NCI-H524 (cell line): ENCODE measurements around the gene ATP6AP1.
A peak's percentile ranks its signal among the peaks of the same experiment; 100 is the strongest.
"Not testable (repeated sequence)": the region's sequence is repeated elsewhere in the genome, so short reads cannot be mapped to it uniquely, and the experiment has no call there.

ENCODE experiments used
- DNase-seq, 2 experiments: peaks; one replicate each; lab custom pipeline; 2025; lab: John Stamatoyannopoulos, UW

The ATP6AP1 gene, protein sequence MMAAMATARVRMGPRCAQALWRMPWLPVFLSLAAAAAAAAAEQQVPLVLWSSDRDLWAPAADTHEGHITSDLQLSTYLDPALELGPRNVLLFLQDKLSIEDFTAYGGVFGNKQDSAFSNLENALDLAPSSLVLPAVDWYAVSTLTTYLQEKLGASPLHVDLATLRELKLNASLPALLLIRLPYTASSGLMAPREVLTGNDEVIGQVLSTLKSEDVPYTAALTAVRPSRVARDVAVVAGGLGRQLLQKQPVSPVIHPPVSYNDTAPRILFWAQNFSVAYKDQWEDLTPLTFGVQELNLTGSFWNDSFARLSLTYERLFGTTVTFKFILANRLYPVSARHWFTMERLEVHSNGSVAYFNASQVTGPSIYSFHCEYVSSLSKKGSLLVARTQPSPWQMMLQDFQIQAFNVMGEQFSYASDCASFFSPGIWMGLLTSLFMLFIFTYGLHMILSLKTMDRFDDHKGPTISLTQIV

DNA sequence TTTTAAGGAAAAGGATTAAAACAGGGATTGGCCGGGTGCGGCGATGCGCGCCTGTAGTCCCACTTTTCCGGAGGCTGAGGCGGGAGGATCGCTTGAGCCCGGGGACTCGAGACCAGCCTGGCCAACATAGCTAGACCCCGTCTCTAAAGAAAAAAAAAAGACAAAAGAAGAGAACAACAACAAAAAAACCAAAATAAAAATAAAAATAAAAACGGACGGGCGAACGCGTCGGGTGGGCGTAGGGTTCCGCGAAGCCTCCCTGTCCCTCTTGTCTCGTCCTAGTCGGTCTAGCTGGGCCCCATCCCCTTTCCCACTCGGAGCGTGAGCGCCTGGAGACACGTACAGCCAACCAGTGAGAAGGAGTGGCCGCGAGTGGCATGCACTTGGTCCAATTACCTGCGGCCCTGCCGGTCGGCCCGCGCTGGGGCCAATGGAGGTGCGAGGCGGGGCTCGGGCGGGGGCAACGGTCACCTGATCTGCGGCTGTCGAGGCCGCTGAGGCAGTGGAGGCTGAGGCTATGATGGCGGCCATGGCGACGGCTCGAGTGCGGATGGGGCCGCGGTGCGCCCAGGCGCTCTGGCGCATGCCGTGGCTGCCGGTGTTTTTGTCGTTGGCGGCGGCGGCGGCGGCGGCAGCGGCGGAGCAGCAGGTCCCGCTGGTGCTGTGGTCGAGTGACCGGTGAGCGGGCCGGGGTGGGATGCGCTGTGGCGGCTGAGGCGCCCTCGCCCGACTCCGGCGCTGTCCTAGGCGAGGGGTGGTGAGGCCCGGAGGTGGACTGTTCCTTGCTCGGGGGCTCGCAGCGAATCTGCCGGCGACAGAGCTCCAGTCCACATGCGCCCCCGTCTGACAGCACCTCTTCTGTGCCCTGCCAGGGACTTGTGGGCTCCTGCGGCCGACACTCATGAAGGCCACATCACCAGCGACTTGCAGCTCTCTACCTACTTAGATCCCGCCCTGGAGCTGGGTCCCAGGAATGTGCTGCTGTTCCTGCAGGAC is at the start of gene ATP6AP1:
ATP6AP1 (plus strand) TSS at position 502 of the 996 bp plus-strand sequence; CDS start at position 518, 16 bp downstream.
- DNase-seq, result peak; percentile 92 to 97

DNA sequence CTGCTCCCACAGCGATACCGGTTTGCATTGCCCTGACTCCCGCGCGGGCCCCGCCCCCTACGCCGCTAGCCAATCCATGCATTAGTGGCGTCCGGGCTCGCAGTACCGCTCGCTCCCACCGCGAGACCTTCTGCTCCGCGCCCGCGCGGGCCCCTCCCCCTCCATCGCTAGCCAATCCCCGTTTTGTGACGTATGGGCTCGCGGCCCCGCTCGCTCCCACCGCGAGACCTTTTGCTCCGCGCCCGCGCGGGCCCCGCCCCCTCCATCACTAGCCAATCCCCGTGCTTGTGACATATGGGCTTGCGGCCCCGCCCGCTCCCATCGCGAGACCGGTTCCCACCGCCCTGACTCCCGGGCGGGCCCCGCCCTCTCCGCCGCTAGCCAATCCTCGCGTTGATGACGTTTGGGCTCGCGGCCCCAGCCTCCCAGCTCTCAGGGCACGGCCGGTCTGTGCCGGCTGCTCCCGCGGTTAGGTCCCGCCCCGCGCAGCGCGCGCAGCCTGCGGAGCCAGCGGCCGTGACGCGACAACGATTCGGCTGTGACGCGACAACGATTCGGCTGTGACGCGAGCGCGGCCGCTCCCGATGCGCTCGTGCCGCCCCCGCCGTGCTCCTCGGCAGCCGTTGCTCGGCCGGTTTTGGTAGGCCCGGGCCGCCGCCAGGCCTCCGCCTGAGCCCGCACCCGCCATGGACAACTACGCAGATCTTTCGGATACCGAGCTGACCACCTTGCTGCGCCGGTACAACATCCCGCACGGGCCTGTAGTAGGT is 49.5 kb upstream of the ATP6AP1 start, which contains the start of gene EMD:
EMD (plus strand) TSS at position 497 of the 770 bp plus-strand sequence; CDS start at position 687, 190 bp downstream.
- peak; percentile 100 for DNase-seq

DNA sequence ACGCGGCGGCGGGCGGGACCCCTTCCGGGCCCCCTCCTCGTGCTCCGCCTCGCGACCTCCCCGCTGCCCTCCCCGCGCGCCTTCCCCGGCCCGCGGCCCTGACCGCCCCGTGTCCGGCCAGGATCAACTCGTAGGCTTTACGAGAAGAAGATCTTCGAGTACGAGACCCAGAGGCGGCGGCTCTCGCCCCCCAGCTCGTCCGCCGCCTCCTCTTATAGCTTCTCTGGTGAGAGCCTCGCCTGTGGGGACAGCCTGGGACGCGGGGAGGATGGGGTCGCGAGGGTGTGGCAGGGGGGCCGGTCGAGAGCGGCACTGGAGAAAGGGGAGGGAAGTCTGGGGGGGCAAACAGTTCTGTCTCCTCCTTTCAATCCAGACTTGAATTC is 48.9 kb upstream of the ATP6AP1 start:
- DNase-seq, result no peak

DNA sequence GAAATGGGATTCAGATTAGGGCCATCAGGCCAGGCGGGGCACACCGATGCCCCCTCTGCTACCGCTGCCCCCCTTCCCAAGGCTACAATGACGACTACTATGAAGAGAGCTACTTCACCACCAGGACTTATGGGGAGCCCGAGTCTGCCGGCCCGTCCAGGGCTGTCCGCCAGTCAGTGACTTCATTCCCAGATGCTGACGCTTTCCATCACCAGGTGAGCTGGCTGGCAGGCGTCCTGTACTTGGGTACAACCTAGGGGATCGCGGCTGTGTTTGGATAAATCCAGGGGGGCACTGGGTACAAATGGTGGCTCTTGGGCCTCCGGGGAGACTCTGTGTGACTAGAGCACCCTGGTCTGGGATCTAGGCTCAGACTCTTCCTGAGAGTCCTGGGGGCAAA is 48.3 kb upstream of the ATP6AP1 start:
- no peak for DNase-seq

DNA sequence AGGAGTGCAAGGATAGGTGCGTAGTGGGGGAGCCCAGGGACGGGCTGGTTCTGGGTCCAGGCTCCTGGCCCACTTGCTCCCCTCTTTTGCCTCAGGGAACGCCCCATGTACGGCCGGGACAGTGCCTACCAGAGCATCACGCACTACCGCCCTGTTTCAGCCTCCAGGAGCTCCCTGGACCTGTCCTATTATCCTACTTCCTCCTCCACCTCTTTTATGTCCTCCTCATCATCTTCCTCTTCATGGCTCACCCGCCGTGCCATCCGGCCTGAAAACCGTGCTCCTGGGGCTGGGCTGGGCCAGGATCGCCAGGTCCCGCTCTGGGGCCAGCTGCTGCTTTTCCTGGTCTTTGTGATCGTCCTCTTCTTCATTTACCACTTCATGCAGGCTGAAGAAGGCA is 47.7 kb upstream of the ATP6AP1 start:
- DNase-seq, result no peak

DNA sequence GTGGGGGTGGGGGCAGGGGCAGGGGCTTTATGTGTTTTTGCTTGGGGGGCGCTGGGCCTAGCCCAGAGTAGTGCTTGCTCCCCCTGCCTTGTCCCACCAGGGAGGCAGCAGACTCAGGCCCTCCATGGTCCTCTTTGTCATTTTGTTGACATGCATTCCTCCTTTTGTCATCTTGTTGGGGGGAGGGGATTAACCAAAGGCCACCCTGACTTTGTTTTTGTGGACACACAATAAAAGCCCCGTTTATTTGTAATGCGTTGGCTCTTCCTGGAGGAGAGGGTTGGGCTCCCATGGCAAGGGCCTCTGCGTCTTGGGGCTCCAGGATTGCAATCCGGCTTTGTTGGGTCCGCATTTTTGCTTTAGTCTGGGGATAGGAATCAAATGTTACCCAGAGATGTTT is 47.2 kb upstream of the ATP6AP1 start:
- DNase-seq, result no peak

DNA sequence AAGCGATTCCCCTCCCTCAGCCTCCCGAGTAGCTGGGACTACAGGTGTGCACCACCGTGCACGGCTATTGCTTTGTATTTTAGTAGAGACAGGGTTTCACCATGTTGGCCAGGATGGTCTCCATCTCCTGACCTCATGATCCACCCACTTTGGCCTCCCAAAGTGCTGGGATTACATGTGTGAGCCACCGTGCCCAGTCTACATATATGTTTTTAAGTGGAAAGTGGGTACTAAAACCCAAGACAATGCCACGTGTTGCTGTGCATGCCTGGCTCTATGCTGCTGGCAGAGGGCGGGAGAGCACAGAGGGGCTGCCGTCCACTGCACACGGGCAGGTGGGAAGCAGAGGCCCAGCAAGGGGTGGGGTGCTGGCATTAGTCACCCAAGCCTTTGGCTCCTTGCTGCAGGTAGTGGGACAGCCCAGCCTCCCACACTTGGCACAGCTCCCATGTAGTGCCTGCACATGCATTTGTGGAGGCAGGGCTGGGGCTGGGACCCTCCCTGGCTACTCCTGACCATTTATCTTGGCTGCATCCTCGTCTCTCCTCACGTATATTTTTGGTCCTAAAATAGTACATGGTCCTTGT is 45.9 kb upstream of the ATP6AP1 start:
- DNase-seq, result no peak

DNA sequence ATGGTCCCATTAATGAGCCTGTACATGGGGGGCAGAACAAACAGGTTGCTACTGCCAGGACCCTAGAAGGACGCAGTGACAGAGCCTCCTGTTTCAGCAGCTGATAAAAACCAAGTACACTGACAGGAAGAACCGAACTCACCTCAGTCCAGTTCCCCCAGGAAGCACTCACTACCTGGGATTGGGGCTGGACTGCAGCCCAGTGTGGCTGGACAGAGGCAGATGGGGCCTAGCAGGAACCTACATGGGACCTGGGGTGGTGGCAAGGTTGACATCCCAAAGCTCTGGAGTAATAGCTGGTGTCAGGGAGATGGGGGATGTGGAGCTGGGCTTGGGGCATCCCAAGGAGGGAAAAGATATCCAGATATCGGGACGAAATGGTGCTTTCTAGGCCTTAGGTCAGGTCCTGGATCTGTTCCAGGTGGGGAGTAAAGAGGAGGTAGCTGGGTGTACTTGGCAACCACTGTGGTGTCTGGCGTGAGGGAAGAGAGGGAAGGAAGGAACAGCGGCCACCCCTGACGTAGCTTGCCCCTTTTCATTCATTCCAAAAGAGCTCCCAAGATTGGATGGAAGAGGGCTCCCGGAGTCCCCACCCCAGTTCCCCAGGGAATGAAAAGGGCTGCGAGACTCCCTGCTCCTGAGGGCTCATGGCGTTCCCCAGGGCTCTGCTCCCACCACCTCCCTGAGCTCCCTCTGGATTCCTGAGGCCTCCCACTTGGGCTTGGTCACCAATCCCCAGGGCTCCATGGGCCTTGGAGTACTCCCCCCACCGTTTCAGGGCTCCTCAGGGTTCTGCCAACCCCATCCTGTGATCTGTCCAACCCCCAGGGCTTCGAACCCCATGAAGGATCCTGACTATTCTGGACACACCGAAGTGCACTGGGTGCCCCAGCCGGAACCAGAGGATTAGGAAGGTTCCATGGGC is 44.9 kb upstream of the ATP6AP1 start:
- DNase-seq, result no peak

DNA sequence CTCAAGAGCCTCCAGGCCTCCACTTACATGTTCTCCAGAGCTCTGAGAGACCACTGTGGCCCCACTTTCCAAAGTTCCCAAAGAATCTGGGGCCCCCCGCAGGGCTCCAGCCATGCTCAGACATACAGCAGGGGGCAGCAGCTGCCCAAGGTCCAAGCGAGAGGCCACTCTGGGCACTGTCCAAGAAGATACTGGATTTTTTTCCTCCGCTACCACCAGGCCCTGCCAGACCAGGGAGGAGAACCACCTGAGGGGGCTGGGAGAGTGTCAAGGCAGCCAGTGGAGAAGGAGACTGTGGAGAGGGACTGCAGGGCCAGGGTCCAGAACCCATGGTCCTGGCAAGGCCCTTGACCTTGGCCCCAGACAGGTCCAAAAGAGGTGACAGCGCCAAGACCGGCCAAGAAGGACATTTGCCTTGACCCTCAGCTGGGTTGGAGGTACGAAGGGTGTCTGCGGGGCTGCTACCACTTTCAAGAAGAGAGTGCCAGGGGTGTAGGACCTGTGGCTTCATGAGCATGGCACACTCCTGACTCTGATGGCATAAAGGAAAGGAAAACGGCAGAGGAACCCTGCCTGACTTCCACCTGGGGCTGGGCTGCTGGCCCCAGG is 44.1 kb upstream of the ATP6AP1 start:
- DNase-seq, result no peak

DNA sequence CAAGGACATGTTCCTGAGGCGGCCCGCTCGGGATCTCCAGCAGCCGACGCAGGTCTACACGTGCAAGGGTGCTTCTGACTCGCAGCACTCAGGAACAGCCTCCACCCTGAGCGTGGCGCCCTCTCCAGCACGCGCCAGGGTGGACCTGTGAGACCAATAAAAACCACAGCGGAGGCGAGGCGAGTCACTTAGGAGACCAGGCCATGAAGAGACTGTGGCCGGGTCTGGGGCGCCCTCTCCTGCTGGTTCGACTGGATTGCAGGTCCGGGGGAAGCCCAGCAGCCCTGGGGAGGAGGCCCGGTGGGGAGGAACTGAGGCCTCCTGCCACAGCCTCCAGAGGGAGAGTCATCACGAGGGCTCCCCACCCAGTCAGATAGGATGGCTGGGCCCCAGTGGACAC is 40.4 kb upstream of the ATP6AP1 start:
- DNase-seq, result not testable (repeated sequence)

DNA sequence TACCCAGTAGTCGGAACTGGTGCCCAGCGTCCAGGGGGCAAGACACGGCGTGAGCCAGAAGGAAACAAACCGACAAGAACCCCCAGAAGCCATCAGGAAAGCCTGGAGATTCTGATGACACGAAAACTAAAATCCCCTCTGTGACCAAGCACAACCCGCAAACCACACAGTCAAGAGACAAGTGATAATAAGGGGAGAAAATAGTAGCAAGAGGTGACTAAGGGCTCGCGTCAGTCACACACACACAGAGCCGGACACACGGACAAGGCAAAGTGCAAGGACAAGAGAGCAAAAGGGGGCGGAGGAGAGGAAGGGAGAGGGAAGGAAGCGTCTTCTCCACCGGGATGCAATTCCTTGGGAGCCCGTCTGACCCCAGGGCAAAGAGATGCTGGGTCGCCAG is 39.8 kb upstream of the ATP6AP1 start:
- DNase-seq, result not testable (repeated sequence)

DNA sequence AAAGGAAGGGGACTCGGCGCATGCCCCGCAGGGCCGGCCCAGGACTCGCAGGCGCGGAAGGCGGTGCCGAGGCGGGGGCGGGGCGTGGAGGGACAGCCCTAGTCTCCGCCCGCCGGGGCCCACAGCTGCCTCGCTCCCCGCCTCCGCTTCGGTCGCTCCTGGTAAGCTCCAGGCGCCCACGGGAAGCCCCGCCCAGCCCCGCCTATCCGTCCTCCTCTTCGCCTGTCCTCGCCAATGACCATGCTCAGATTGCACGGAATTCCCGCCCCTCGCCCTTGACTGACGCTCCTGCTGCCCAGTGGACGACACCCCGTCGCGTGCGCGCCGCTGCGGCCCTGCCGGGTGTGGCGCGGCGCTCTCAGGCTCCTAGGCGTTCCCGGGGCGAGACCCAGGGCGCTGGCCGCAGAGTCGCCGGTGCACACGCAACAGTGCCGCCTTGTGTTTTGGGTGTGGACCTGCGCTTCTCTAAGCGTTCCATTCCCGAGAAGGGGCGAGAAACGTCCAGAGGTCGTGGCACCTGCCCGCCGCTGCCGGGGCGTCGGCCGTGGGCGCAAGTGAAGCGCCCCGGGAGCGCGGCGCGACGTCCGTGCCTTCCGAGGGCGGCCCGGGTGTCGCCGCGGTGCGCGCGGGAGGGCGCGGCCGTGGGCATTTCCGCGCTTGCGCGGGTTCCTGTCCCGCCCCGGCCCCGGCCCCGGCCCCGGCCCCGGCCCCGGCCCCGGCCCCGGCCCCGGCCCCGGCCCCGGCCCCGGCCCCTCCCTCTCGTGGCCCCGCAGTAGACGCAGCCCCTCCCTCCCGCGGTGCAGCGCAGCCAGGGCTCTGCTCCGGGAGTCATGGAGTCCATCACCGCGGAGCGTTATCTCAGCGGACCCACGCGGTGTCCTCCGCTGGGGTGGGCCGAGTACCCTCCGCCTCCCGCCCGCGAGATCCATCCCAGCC is 38.4 kb upstream of the ATP6AP1 start:
- DNase-seq, result not testable (repeated sequence)

DNA sequence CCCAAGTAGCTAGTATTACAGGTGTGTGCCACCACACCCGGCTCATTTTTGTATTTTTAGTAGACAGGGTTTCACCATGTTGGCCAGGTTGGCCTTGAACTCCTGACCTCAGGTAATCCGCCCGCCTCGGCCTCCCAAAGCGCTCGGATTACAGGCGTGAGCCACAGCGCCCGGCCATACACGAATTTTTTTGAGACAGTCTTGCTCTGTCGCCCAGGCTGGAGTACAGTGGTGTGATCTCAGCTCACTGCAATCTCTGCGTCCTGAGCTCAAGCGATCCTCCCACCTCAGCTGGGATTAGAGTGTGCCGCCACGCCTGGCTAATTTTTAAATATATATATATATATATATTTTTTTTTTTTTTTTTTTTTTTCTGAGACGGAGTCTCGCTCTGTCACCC is 32.1 kb upstream of the ATP6AP1 start:
- not testable (repeated sequence) for DNase-seq

DNA sequence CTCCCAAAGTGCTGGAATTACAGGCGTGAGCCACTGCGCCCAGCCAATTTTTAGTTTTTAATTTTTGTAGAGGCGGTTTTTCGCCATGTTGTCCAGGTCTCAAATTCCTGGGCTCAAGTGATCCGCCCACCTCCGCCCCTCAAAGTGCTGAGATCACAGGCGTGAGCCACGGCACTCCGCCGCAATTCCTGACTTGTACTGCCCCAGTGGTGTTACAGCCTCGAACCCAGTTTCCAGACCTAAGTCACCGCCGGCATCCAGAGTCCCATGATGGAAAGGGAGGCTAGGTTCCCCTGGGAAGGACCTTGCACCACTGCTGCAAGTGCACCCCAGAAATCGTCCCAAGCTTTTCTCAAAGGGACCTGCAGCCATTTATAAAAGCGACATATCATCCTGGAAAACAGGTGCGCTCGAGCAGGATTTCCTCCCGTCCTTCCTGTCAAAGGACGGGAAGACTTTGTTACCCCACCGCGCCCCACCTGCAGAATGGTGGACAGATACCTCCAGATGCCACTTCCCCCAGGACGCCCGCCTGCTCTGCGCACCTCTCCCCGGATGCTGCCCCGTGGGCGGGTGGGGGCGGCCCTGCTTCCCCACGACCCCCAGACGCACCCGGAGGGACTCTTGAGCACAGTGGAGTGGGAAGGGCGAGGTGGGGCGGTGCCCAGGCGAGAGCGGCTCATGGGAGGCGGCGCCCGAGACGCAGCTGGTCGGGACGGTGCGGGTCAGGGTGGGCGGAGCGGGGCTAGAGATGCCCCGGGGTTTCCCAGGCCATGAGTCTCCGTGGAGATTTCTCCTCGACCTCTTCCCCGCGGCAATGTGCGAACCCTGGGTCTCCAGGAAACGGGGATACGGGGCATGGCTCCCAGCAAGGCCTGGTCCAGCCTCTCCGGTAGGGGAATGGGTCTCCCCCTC is 31.2 kb upstream of the ATP6AP1 start:
- peak in 1 of 2 experiments; percentile 53 for DNase-seq

DNA sequence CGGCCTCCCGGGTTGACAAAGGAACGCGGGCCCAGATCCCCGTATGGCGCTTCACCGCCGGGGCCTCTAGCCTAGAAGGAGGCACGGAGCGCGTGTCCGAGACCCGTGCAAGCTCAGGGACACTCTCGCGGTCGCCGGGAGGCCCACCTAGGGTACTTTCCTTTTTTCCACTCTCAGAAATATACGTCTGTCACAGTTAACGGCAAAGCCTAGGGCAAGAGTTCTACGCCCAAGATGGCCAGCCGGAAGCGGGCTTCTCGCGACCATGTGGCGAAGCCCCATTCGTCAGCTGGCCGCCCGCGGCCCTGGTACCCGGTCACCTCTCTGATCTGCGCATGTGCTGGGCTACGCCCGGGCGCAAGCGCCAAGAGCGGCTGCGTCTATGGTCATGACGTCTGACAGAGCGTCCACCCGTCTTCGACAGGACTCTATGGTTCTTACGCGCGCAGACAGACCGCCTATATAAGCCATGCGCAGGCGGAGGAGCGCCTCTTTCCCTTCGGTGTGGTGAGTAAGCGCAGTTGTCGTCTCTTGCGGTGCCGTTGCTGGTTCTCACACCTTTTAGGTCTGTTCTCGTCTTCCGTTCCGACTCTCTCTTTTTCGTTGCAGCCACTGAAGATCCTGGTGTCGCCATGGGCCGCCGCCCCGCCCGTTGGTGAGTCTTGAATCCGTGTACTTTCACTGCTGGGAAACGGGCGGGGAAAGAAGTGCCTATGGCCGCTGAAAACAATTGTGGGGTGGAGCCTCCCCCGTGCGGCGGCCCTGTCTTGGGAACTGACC is 30.4 kb upstream of the ATP6AP1 start, which contains the start of gene RPL10:
RPL10 (plus strand) TSS at position 490 of the 780 bp plus-strand sequence; CDS start at position 633, 143 bp downstream.
- DNase-seq, result peak; percentile 96 to 98
